GM19238 (cell line): ENCODE data around the gene FAM83E.

Experiments
- DNase-seq: peaks from one replicate; pipeline ENCODE4 v3.0.0; 2011; ENCODE audit warnings: low spot score; ENCODE audit not compliant: insufficient read length

FAM83E gene

GRCh38 chr19:48628486-48629296 lies 13.8 kb upstream of the FAM83E start:
- DNase-seq = no peak

GRCh38 chr19:48627865-48628314 lies 13.0 kb upstream of the FAM83E start:
- DNase-seq = no peak

- DNase-seq = no peak
Measured at GRCh38 chr19:48627201-48627864, 12.5 kb upstream of the FAM83E start.

- no peak for DNase-seq
Measured at GRCh38 chr19:48625891-48626327, 11.0 kb upstream of the FAM83E start.

- DNase-seq = no peak
Measured at GRCh38 chr19:48624791-48625723, 10.2 kb upstream of the FAM83E start.

GRCh38 chr19:48624067-48624594 lies 9.3 kb upstream of the FAM83E start:
- peak; percentile 97 for DNase-seq

- DNase-seq = no peak
Measured at GRCh38 chr19:48623556-48624066, 8.7 kb upstream of the FAM83E start.

GRCh38 chr19:48619692-48620585 lies 5.1 kb upstream of the FAM83E start:
- no peak for DNase-seq

- DNase-seq = peak; percentile 98
Measured at GRCh38 chr19:48618916-48619691, 4.2 kb upstream of the FAM83E start, which contains the start of the genes RPL18 and SPHK2. Gene RPL18, minus strand, starts transcription at chr19:48619178. Its CDS starts 35 bp downstream, at chr19:48619143. Gene SPHK2, plus strand, starts transcription at chr19:48619506. Its CDS starts 1,009 bp downstream, at chr19:48620515.

- no peak for DNase-seq
Measured at GRCh38 chr19:48618278-48618915, 3.5 kb upstream of the FAM83E start.

- no peak for DNase-seq
Measured at GRCh38 chr19:48617146-48617937, 2.5 kb upstream of the FAM83E start.

- no peak for DNase-seq
Measured at GRCh38 chr19:48616491-48617056, 1.7 kb upstream of the FAM83E start.

- no peak for DNase-seq
Measured at GRCh38 chr19:48616041-48616436, 1.2 kb upstream of the FAM83E start.

GRCh38 chr19:48615231-48616040 lies 560 bp upstream of the FAM83E start:
- DNase-seq = no peak

GRCh38 chr19:48613852-48614435 lies 932 bp downstream of the FAM83E start:
- no peak for DNase-seq
